ENCODE measurements around the gene KRTAP17-1. TPM values are rescaled to one million over a fixed set of nuclear protein-coding genes. Genes with fewer than 3 reads are reported as not detected.

The KRTAP17-1 gene
- total RNA-seq, 2 experiments from 2014 or later = not detected

DNA sequence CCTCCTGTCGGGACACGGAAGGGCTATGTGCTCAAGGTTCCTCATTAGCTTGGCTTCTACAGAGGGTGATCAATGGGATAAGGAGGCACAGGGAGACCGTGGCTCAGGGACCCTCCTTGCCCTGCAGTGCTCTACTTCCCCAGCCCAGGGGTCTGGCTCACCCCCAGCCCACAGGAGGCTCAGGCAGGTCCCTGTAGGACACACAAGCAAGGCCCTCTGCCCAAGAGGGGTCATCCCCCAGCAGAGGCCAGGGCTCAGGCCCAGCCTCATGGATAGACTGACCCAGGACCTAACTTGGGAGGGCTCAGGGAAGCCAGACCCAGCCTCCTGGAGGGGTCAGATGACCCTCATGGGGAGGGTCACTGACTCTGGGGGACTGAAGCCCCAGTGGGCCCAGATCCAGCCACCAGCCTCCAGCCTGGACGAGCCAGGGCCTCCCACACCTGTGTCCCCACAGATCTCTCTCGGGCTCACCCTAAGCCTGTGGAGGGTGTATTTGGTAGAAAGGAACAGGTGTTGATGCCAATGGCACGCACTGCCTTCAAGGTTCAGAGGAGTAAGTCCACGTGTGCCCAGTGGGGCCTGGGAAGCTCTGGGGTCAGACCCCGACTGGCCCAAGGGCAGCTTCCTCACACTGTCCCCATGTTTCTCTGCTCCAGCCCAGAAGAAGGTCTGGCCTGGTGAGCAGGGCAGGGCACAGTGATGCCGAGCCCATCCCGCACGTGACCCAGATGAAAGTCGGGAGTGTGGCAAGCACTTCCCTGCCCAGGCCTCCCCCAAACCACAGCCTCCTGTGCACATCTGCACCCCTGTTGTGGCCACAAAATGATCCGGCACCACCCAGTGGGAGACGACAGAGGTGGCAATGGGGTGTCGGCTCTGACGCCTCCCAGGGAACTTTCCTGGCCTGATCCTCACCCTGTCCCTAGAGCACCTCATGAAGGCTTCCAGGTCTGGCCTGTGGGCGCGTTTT, 10.9 kb upstream of the KRTAP17-1 start:
- POLR2A ChIA-PET = no interaction called here
- TF ChIP-seq, protein P1, sequence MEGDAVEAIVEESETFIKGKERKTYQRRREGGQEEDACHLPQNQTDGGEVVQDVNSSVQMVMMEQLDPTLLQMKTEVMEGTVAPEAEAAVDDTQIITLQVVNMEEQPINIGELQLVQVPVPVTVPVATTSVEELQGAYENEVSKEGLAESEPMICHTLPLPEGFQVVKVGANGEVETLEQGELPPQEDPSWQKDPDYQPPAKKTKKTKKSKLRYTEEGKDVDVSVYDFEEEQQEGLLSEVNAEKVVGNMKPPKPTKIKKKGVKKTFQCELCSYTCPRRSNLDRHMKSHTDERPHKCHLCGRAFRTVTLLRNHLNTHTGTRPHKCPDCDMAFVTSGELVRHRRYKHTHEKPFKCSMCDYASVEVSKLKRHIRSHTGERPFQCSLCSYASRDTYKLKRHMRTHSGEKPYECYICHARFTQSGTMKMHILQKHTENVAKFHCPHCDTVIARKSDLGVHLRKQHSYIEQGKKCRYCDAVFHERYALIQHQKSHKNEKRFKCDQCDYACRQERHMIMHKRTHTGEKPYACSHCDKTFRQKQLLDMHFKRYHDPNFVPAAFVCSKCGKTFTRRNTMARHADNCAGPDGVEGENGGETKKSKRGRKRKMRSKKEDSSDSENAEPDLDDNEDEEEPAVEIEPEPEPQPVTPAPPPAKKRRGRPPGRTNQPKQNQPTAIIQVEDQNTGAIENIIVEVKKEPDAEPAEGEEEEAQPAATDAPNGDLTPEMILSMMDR (conservative IDR thresholded peaks at IDR 0.05; ENCODE audit: low read length) = no peak
- no TSS peak for BruUV-seq (replicated peaks)
- Histone ChIP-seq H2AFZ (ENCODE audit: low read length) (no peak overlapping the region), H3K36me3 (ENCODE audit: insufficient read depth, low read length) (no peaks in the 10 kb centered on the region), H3K4me3 (ENCODE audit: low read depth, low read length, poor library complexity, severe bottlenecking) (no peak overlapping the region), H3K9me3 (ENCODE audit: low read length) (no peaks in the 10 kb centered on the region), H3K4me2 (ENCODE audit: low read length) (no peak overlapping the region), H3K79me2 (ENCODE audit: insufficient read depth, low read depth, low read length) (no peaks in the 10 kb centered on the region), H4K20me1 (ENCODE audit: insufficient read depth, low read length) (no peaks in the 10 kb centered on the region), H3K9me2 (ENCODE audit: insufficient read depth, low read length) (no peaks in the 10 kb centered on the region), H3K4me1 (ENCODE audit: insufficient read depth, low read length, poor library complexity, severe bottlenecking) (no peaks in the 10 kb centered on the region), H3K27ac (ENCODE audit: low read depth, low read length, poor library complexity, severe bottlenecking) (no peak overlapping the region)
- no peak for DNase-seq (ENCODE audit: low spot score)
- CTCF ChIA-PET (ENCODE audit: unreplicated experiment) = no interaction called here
- intact Hi-C loops (cut with micrococcal nuclease; ENCODE audit: unreplicated experiment) = loop anchor here (10.0 kb wide), 2 partner anchors 338 to 522 kb away; no protein-coding TSS in a partner anchor

DNA sequence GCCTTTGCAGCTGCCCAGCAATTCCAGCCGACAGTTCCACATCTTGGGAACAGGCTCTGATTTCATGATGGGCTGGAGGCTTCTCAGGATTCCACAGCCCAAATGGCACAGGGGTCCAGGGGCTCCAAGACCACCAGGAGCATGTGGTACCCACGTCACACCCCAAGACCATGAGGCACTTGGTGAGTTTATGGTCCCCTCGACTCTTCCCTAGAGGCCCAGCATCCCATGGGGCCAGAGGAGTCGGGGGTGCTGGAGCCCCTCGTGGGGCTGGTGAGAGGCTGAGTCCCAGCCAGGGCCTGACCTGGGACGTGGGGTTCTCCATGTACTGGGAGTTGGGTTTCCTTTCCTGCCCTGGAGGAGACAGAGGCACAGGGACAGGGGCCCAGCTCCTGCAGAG, 10.1 kb upstream of the KRTAP17-1 start:
- no peak for DNase-seq (ENCODE audit: low spot score)
- CTCF ChIA-PET (ENCODE audit: unreplicated experiment) = no interaction called here

DNA sequence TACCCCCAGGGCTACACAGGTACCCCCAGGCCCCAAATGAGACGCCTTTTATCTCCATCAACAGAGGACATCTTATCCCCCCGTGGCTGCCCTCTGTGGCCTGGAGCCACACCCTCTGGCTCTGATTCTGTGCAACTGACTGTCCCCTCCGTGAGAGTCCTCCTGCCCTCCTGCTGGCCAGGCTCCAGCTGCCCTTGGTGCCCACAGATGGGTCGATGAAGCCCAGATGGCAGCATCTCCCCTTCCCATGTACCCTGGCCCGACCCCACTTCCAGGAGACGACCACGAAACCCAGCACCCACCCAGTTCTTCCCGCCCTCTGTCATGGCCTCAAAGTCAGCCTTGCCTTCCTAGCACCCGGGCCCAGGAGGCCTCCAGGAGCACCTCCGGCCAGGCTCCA, 9.6 kb upstream of the KRTAP17-1 start:
- ChIA-PET POLR2A (no interaction called here), CTCF (ENCODE audit: unreplicated experiment) (no interaction called here)
- intact Hi-C loops (cut with micrococcal nuclease; ENCODE audit: unreplicated experiment) = loop anchor here (10.0 kb wide), 2 partner anchors 340 to 520 kb away; no protein-coding TSS in a partner anchor
- no peak for DNase-seq (ENCODE audit: low spot score)
- no peak overlapping the region for H3K4me2 ChIP-seq (ENCODE audit: low read length)
- H3K9me2 ChIP-seq (ENCODE audit: insufficient read depth, low read length) = no peaks in the 10 kb centered on the region
- no peaks in the 10 kb centered on the region for H3K9me3 ChIP-seq (ENCODE audit: low read length)
- H3K4me1 ChIP-seq (ENCODE audit: insufficient read depth, low read length, poor library complexity, severe bottlenecking) = no peaks in the 10 kb centered on the region
- no TSS peak for BruUV-seq (replicated peaks)
- TF ChIP-seq, protein P1 (conservative IDR thresholded peaks at IDR 0.05; ENCODE audit: low read length) = no peak
- TF ChIP-seq EZH2phosphoT487 (IDR thresholded peaks at IDR 0.05; ENCODE audit: borderline replicate concordance, low read depth, low read length) = no peak
- H3K4me3 ChIP-seq (ENCODE audit: low read depth, low read length, poor library complexity, severe bottlenecking) = no peak overlapping the region
- H2AFZ ChIP-seq (ENCODE audit: low read length) = no peak overlapping the region
- no peaks in the 10 kb centered on the region for H3K79me2 ChIP-seq (ENCODE audit: insufficient read depth, low read depth, low read length)
- no peaks in the 10 kb centered on the region for H4K20me1 ChIP-seq (ENCODE audit: insufficient read depth, low read length)
- H3K27ac ChIP-seq (ENCODE audit: low read depth, low read length, poor library complexity, severe bottlenecking) = no peak overlapping the region
- no peaks in the 10 kb centered on the region for H3K36me3 ChIP-seq (ENCODE audit: insufficient read depth, low read length)

More for the DNA sequence above, 10.1 kb upstream of the KRTAP17-1 start:
- BruUV-seq (replicated peaks) = no TSS peak
- Histone ChIP-seq H3K4me3 (ENCODE audit: low read depth, low read length, poor library complexity, severe bottlenecking) (no peak overlapping the region), H3K27ac (ENCODE audit: low read depth, low read length, poor library complexity, severe bottlenecking) (no peak overlapping the region), H3K79me2 (ENCODE audit: insufficient read depth, low read depth, low read length) (no peaks in the 10 kb centered on the region), H3K36me3 (ENCODE audit: insufficient read depth, low read length) (no peaks in the 10 kb centered on the region), H3K9me3 (ENCODE audit: low read length) (no peaks in the 10 kb centered on the region), H3K9me2 (ENCODE audit: insufficient read depth, low read length) (no peaks in the 10 kb centered on the region), H3K4me1 (ENCODE audit: insufficient read depth, low read length, poor library complexity, severe bottlenecking) (no peaks in the 10 kb centered on the region), H3K4me2 (ENCODE audit: low read length) (no peak overlapping the region), H4K20me1 (ENCODE audit: insufficient read depth, low read length) (no peaks in the 10 kb centered on the region), H2AFZ (ENCODE audit: low read length) (no peak overlapping the region)
- POLR2A ChIA-PET = no interaction called here
- intact Hi-C loops (cut with micrococcal nuclease; ENCODE audit: unreplicated experiment) = loop anchor here (10.0 kb wide), 2 partner anchors 339 to 521 kb away; no protein-coding TSS in a partner anchor
- TF ChIP-seq, protein P1 (conservative IDR thresholded peaks at IDR 0.05; ENCODE audit: low read length) = no peak
- TF ChIP-seq EZH2phosphoT487 (IDR thresholded peaks at IDR 0.05; ENCODE audit: borderline replicate concordance, low read depth, low read length) = no peak

All from OCI-LY7 (cell line).